Renal cortical epithelial cell (primary cell): ENCODE results near the gene RASAL2. TPM values are rescaled to one million over a fixed set of nuclear protein-coding genes. Genes with fewer than 3 reads are reported as not detected.

Experiments
- DNase-seq: peaks from one replicate; pipeline ENCODE4 v3.0.0-alpha.2; 2011; ENCODE audit warnings: low read depth
- total RNA-seq: library from RNA; depleted of rRNA; stranded (reverse); fragments of >200 nt; gene quantifications from 2 replicates; pipeline ENCODE4 v1.2.3, GENCODE V29; 2014

The RASAL2 gene
- total RNA-seq = 11.3 and 28.6 TPM in 2 replicates

GRCh38 chr1:178093951-178094738, at the start of gene RASAL2:
TSS of gene RASAL2 (plus strand) at chr1:178094104. CDS start at chr1:178094493, 389 bp downstream.
- no peak for DNase-seq

- peak; percentile 70 for DNase-seq
These were observed 47.2 kb upstream of the RASAL2 start for GRCh38 chr1:178046591-178047270.

- DNase-seq = no peak
These were observed 46.4 kb upstream of the RASAL2 start for GRCh38 chr1:178047403-178048093.

GRCh38 chr1:178048426-178048825, 45.5 kb upstream of the RASAL2 start:
- DNase-seq = peak; percentile 33

GRCh38 chr1:178048883-178049282, 45.0 kb upstream of the RASAL2 start:
- no peak for DNase-seq

- no peak for DNase-seq
These were observed 43.8 kb upstream of the RASAL2 start for GRCh38 chr1:178050084-178050483.

- no peak for DNase-seq
These were observed 42.8 kb upstream of the RASAL2 start for GRCh38 chr1:178051071-178051470.

GRCh38 chr1:178052650-178053461, 41.0 kb upstream of the RASAL2 start:
- peak; percentile 85 for DNase-seq

- no peak for DNase-seq
These were observed 38.8 kb upstream of the RASAL2 start for GRCh38 chr1:178055093-178055492.

- DNase-seq = peak; percentile 50
These were observed 38.0 kb upstream of the RASAL2 start for GRCh38 chr1:178055779-178056471.

- no peak for DNase-seq
These were observed 36.7 kb upstream of the RASAL2 start for GRCh38 chr1:178057141-178057765.

GRCh38 chr1:178057912-178058534, 35.9 kb upstream of the RASAL2 start:
- DNase-seq = no peak

GRCh38 chr1:178060789-178061556, 32.9 kb upstream of the RASAL2 start:
- DNase-seq = peak; percentile 86

- DNase-seq = no peak
These were observed 32.3 kb upstream of the RASAL2 start for GRCh38 chr1:178061620-178062019.

- DNase-seq = no peak
These were observed 29.6 kb upstream of the RASAL2 start for GRCh38 chr1:178064191-178064821.

- no peak for DNase-seq
These were observed 28.7 kb upstream of the RASAL2 start for GRCh38 chr1:178065250-178065649.

GRCh38 chr1:178066296-178066907, 27.5 kb upstream of the RASAL2 start:
- DNase-seq = no peak

- no peak for DNase-seq
These were observed 26.8 kb upstream of the RASAL2 start for GRCh38 chr1:178066908-178067614.
